HCT116 (cell line): ENCODE data around the gene CRHR1. TPM values are rescaled to one million over a fixed set of nuclear protein-coding genes. Genes with fewer than 3 reads are reported as not detected.

ENCODE experiments used
- ATAC-seq: fragments of 200-7000 bp; cut with Tn5 transposase; 2 replicates; pipeline ENCODE4 v1.9.1; 2020; ENCODE audit warnings: mild to moderate bottlenecking, moderate library complexity
- BruUV-seq: library from RNA; stranded (reverse); fragments of 400-500 nt; replicated peaks from 2 replicates; lab custom pipeline; 2021; lab: Mats Ljungman, UMichigan
- CTCF ChIA-PET: fragments of 300-600 bp; sonication (Branson Sonifier 250); formaldehyde crosslinking; loops from one replicate; lab custom pipeline; 2021; ENCODE audit warnings: antibody characterized with exemption; lab: Charles Lee
- POLR2A ChIA-PET: fragments of 300-600, 350-600 bp; sonication (Branson Sonifier 250); formaldehyde crosslinking; loops from one replicate; lab custom pipeline; 2021; ENCODE audit warnings: antibody characterized with exemption; lab: Charles Lee
- RAD21 ChIA-PET, 2 experiments: fragments of 300-600 bp; sonication (Branson Sonifier 250); formaldehyde crosslinking; loops; one replicate each; lab custom pipeline; 2023; ENCODE audit warnings: low total read pairs in 2 of 2; ENCODE audit not compliant: uncharacterized antibody in 2 of 2, unreplicated experiment in 2 of 2, low non-redundant PET in 1 of 2; lab: Charles Lee
- DNase-seq: peaks from one replicate; pipeline ENCODE4 v3.0.0-alpha.2; 2010; ENCODE audit warnings: low read depth, low spot score
- H2AFZ ChIP-seq: fragments of 200-600 bp; shearing (Covaris generic), sonication (generic); 2 replicates; pipeline ENCODE4 v1.6.1; 2017; ENCODE audit warnings: low read depth, mixed run types, mixed read lengths, antibody characterized with exemption, low read length; ENCODE audit not compliant: poor library complexity, severe bottlenecking
- H3K27ac ChIP-seq: 2 replicates; pipeline ENCODE4 v1.5.1; 2012; ENCODE audit warnings: low read depth, low read length
- H3K27me3 ChIP-seq: fragments of 200-600 bp; sonication (generic); 2 replicates; pipeline ENCODE4 v1.6.1; 2016; ENCODE audit warnings: mixed run types, low read length, mixed read lengths; ENCODE audit not compliant: insufficient read depth
- H3K36me3 ChIP-seq, 2 experiments: fragments of 200-500 bp in 1 of 2; fragments of 200-600 bp in 1 of 2; sonication (Bioruptor generic) in 1 of 2; sonication (generic) in 1 of 2; 2 replicates each; pipeline versions ENCODE4 v1.5.1 to v1.6.1; 2014 to 2016; ENCODE audit warnings: low read length in 2 of 2, inconsistent platforms in 1 of 2, mixed read lengths in 1 of 2, mixed run types in 1 of 2; ENCODE audit not compliant: insufficient read depth in 2 of 2, control insufficient read depth in 1 of 2
- H3K4me1 ChIP-seq, 2 experiments: fragments of 200-600 bp in 1 of 2; sonication (generic) in 1 of 2; 2 replicates each; pipeline versions ENCODE4 v1.5.1 to v1.6.1; 2012 to 2017; ENCODE audit warnings: low read length in 2 of 2, inconsistent platforms in 1 of 2, mild to moderate bottlenecking in 1 of 2, mixed read lengths in 1 of 2, mixed run types in 1 of 2, moderate library complexity in 1 of 2; ENCODE audit not compliant: insufficient read depth in 2 of 2, control insufficient read depth in 1 of 2
- H3K4me2 ChIP-seq: fragments of 200-600 bp; sonication (generic); 2 replicates; pipeline ENCODE4 v1.6.1; 2017; ENCODE audit warnings: mixed run types, low read length, mixed read lengths
- H3K4me3 ChIP-seq, 2 experiments: fragments of 200-600 bp in 1 of 2; sonication (generic) in 1 of 2; replicated peaks in 1 of 2; 2 replicates each; pipeline ENCODE4 v1.5.1; 2011 to 2016; ENCODE audit warnings: low read length in 2 of 2, control low read depth in 1 of 2, low read depth in 1 of 2, mild to moderate bottlenecking in 1 of 2, mixed read lengths in 1 of 2, mixed run types in 1 of 2
- H3K79me2 ChIP-seq: fragments of 200-600 bp; sonication (generic); 2 replicates; pipeline ENCODE4 v1.6.1; 2017; ENCODE audit warnings: mild to moderate bottlenecking, mixed run types, low read length, moderate library complexity, mixed read lengths; ENCODE audit not compliant: insufficient read depth
- H3K9ac ChIP-seq: fragments of 200-600 bp; sonication (generic); 2 replicates; pipeline ENCODE4 v1.6.1; 2016; ENCODE audit warnings: low read length, mixed read lengths
- H3K9me2 ChIP-seq: fragments of 200-600 bp; sonication (generic), shearing (Covaris generic); 2 replicates; pipeline ENCODE4 v1.6.1; 2017; ENCODE audit warnings: mixed run types, mild to moderate bottlenecking, moderate library complexity; ENCODE audit not compliant: insufficient read depth
- H3K9me3 ChIP-seq, 2 experiments: fragments of 200-500 bp in 1 of 2; fragments of 200-600 bp in 1 of 2; sonication (Bioruptor generic) in 1 of 2; sonication (generic) in 1 of 2; 2 replicates each; pipeline ENCODE4 v1.6.1; 2014 to 2017; ENCODE audit warnings: low read length in 2 of 2, mixed read lengths in 2 of 2, inconsistent platforms in 1 of 2, low read depth in 1 of 2, mild to moderate bottlenecking in 1 of 2, mixed run types in 1 of 2, moderate library complexity in 1 of 2; ENCODE audit not compliant: control insufficient read depth in 1 of 2, insufficient read depth in 1 of 2
- H4K20me1 ChIP-seq: fragments of 200-600 bp; sonication (generic), shearing (Covaris generic); 2 replicates; pipeline ENCODE4 v1.6.1; 2017; ENCODE audit warnings: mixed run types, mild to moderate bottlenecking, moderate library complexity; ENCODE audit not compliant: insufficient read depth
- CBX3 ChIP-seq: IDR thresholded peaks from 2 replicates; pipeline ENCODE4 v1.6.1; 2012; ENCODE audit warnings: low read depth
- ELF1 ChIP-seq: IDR thresholded peaks from 2 replicates; pipeline ENCODE4 v1.6.1; 2012; ENCODE audit warnings: low read depth, borderline replicate concordance
- JUND ChIP-seq: IDR thresholded peaks from 2 replicates; pipeline ENCODE4 v1.6.1; 2012
- POLR2AphosphoS5 ChIP-seq: IDR thresholded peaks from 2 replicates; pipeline ENCODE4 v1.6.1; 2011; ENCODE audit warnings: mild to moderate bottlenecking, low read depth, low read length, moderate library complexity
- SP1 ChIP-seq: IDR thresholded peaks from 2 replicates; pipeline ENCODE4 v1.6.1; 2012; ENCODE audit warnings: low read depth
- SRF ChIP-seq: IDR thresholded peaks from 2 replicates; pipeline ENCODE4 v1.6.1; 2012; ENCODE audit warnings: low read depth
- intact Hi-C: fragments of 100-400 bp; cut with micrococcal nuclease; formaldehyde crosslinking; loops from 2 replicates; pipeline ENCODE4 v1.10.0; 2022
- total RNA-seq: library from RNA; stranded (reverse); gene quantifications from one replicate; pipeline ENCODE4 v1.2.1, GENCODE V29; 2021; ENCODE audit not compliant: unreplicated experiment
- TF ChIP-seq, protein P1 (sequence below): IDR thresholded peaks from 2 replicates; pipeline ENCODE4 v1.6.1; 2012; ENCODE audit warnings: low read depth
- TF ChIP-seq, protein P2 (sequence below): IDR thresholded peaks from 2 replicates; pipeline ENCODE4 v1.6.1; 2011; ENCODE audit warnings: mild to moderate bottlenecking, low read length, moderate library complexity; ENCODE audit not compliant: insufficient replicate concordance; ENCODE audit errors: extremely low read depth

CRHR1 gene
- total RNA-seq, 1 experiment from 2014 or later: 0.12 TPM

DNA sequence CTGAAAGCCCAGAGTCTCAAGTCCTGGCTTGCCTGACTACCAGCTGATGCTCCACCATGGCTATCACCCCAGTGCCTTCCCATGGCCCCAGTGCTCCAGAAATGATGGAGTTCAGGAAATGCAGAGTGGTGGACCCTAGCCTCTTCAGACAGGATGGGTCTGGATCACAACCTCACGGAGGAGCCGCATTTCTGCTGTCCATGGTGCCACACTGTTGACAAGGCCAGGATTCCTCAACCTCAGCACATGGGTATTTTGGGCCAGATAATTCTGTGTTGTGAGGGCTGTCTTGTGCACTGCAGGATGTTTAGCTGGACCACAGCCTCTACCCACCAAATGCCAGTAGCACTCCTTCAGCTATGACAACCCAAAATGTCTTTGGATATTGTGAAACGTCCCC lies 6.7 kb upstream of the CRHR1 start:
- Histone ChIP-seq H4K20me1 (no peaks in the 10 kb centered on the region), H2AFZ (no peak overlapping the region), H3K27me3 (peaks cover 13% of the 10 kb centered on the region; the same call in 1 of the 2 replicates), H3K4me2 (no peak overlapping the region), H3K27ac (no peak overlapping the region), H3K4me3 (no peak overlapping the region), H3K9me2 (no peaks in the 10 kb centered on the region), H3K9ac (no peak overlapping the region), H3K4me1 (peaks cover 3 to 7% of the 10 kb centered on the region in 2 experiments; a peak in 2 of 4 replicates), H3K36me3 (no peaks in the 10 kb centered on the region), H3K79me2 (no peaks in the 10 kb centered on the region), H3K9me3 (no peaks in the 10 kb centered on the region)
- ATAC-seq (no peak), DNase-seq (no peak)
- TF ChIP-seq, protein P1, sequence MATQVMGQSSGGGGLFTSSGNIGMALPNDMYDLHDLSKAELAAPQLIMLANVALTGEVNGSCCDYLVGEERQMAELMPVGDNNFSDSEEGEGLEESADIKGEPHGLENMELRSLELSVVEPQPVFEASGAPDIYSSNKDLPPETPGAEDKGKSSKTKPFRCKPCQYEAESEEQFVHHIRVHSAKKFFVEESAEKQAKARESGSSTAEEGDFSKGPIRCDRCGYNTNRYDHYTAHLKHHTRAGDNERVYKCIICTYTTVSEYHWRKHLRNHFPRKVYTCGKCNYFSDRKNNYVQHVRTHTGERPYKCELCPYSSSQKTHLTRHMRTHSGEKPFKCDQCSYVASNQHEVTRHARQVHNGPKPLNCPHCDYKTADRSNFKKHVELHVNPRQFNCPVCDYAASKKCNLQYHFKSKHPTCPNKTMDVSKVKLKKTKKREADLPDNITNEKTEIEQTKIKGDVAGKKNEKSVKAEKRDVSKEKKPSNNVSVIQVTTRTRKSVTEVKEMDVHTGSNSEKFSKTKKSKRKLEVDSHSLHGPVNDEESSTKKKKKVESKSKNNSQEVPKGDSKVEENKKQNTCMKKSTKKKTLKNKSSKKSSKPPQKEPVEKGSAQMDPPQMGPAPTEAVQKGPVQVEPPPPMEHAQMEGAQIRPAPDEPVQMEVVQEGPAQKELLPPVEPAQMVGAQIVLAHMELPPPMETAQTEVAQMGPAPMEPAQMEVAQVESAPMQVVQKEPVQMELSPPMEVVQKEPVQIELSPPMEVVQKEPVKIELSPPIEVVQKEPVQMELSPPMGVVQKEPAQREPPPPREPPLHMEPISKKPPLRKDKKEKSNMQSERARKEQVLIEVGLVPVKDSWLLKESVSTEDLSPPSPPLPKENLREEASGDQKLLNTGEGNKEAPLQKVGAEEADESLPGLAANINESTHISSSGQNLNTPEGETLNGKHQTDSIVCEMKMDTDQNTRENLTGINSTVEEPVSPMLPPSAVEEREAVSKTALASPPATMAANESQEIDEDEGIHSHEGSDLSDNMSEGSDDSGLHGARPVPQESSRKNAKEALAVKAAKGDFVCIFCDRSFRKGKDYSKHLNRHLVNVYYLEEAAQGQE: peak; percentile 60
- no peak for TF ChIP-seq SP1
- no TSS peak for BruUV-seq
- RAD21 ChIA-PET: interaction anchor here in 1 of 2 experiments (0.7 kb wide), 1 partner anchor 218 kb away, joined by 3 read pairs; no protein-coding TSS in a partner anchor
- intact Hi-C loops: no loop called here
- POLR2A ChIA-PET: no interaction called here
- CTCF ChIA-PET: no interaction called here

GRCh38 chr17:45780921-45781320 lies 3.2 kb upstream of the CRHR1 start:
- no peak for ATAC-seq
- intact Hi-C loops: no loop called here
- Histone ChIP-seq H3K36me3 (no peaks in the 10 kb centered on the region), H3K79me2 (no peaks in the 10 kb centered on the region), H3K27ac (no peak overlapping the region), H3K27me3 (peaks cover 13% of the 10 kb centered on the region; the same call in 1 of the 2 replicates), H3K9ac (no peak overlapping the region), H3K4me2 (no peak overlapping the region), H3K4me1 (peaks cover 0 to 4% of the 10 kb centered on the region in 2 experiments; a peak in 1 of 4 replicates), H3K9me3 (no peaks in the 10 kb centered on the region), H4K20me1 (no peaks in the 10 kb centered on the region), H3K4me3 (no peak overlapping the region), H3K9me2 (no peaks in the 10 kb centered on the region), H2AFZ (no peak overlapping the region)
- no TSS peak for BruUV-seq
- no peak for DNase-seq
- ChIA-PET POLR2A (no interaction called here), RAD21 (no interaction called here), CTCF (no interaction called here)
- TF ChIP-seq CBX3 (no peak), POLR2AphosphoS5 (no peak), SP1 (no peak), ELF1 (no peak), JUND (no peak), SRF (no peak)
- TF ChIP-seq, protein P2, sequence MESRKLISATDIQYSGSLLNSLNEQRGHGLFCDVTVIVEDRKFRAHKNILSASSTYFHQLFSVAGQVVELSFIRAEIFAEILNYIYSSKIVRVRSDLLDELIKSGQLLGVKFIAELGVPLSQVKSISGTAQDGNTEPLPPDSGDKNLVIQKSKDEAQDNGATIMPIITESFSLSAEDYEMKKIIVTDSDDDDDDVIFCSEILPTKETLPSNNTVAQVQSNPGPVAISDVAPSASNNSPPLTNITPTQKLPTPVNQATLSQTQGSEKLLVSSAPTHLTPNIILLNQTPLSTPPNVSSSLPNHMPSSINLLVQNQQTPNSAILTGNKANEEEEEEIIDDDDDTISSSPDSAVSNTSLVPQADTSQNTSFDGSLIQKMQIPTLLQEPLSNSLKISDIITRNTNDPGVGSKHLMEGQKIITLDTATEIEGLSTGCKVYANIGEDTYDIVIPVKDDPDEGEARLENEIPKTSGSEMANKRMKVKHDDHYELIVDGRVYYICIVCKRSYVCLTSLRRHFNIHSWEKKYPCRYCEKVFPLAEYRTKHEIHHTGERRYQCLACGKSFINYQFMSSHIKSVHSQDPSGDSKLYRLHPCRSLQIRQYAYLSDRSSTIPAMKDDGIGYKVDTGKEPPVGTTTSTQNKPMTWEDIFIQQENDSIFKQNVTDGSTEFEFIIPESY: no peak
